ENCODE measurements around the gene UBASH3B.

DNA sequence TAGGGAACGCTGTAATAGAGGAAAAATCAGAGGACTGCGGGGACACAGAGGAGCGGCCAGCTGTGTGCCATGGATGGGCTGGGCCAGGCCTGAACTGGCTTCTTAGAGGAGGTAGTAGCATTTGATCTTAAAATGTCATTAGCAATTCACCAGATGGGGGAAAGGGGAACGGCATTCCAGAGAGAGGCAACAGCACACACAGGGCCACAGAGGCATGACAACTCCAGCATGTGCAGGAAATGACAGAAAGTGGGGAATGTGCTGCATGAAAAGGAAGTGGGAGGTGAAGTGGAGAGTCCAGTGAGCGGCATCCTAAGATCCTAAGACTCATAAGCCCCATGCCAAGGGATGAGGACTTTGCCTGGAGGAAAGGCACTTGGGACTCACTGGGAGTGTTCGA is 69.0 kb downstream of the UBASH3B start:
- TF ChIP-seq, protein P1, sequence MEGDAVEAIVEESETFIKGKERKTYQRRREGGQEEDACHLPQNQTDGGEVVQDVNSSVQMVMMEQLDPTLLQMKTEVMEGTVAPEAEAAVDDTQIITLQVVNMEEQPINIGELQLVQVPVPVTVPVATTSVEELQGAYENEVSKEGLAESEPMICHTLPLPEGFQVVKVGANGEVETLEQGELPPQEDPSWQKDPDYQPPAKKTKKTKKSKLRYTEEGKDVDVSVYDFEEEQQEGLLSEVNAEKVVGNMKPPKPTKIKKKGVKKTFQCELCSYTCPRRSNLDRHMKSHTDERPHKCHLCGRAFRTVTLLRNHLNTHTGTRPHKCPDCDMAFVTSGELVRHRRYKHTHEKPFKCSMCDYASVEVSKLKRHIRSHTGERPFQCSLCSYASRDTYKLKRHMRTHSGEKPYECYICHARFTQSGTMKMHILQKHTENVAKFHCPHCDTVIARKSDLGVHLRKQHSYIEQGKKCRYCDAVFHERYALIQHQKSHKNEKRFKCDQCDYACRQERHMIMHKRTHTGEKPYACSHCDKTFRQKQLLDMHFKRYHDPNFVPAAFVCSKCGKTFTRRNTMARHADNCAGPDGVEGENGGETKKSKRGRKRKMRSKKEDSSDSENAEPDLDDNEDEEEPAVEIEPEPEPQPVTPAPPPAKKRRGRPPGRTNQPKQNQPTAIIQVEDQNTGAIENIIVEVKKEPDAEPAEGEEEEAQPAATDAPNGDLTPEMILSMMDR (IDR thresholded peaks at IDR 0.05; ENCODE audit: low read depth, low read length), result no peak
- no peak for TF ChIP-seq EZH2phosphoT487 (IDR thresholded peaks at IDR 0.05; ENCODE audit: low read depth)
